DOHH2 (cell line): ENCODE data around the gene SNX1.

Experiments used
- EZH2phosphoT487 ChIP-seq: fragments of 200-600 bp; sonication (generic); IDR thresholded peaks from 2 replicates; pipeline ENCODE4 v1.6.1; 2017; ENCODE audit warnings: borderline replicate concordance, mild to moderate bottlenecking, antibody characterized with exemption, low read length, moderate library complexity, mixed read lengths
- TF ChIP-seq, protein P1 (sequence below): fragments of 200-600 bp; sonication (generic); IDR thresholded peaks from one replicate; pipeline ENCODE4 v1.5.1; 2014; ENCODE audit warnings: antibody characterized with exemption, mild to moderate bottlenecking, low read depth, low read length; ENCODE audit not compliant: poor library complexity, severe bottlenecking

GRCh38 chr15:64132217-64132616, 36.4 kb downstream of the SNX1 start:
- TF ChIP-seq, protein P1, sequence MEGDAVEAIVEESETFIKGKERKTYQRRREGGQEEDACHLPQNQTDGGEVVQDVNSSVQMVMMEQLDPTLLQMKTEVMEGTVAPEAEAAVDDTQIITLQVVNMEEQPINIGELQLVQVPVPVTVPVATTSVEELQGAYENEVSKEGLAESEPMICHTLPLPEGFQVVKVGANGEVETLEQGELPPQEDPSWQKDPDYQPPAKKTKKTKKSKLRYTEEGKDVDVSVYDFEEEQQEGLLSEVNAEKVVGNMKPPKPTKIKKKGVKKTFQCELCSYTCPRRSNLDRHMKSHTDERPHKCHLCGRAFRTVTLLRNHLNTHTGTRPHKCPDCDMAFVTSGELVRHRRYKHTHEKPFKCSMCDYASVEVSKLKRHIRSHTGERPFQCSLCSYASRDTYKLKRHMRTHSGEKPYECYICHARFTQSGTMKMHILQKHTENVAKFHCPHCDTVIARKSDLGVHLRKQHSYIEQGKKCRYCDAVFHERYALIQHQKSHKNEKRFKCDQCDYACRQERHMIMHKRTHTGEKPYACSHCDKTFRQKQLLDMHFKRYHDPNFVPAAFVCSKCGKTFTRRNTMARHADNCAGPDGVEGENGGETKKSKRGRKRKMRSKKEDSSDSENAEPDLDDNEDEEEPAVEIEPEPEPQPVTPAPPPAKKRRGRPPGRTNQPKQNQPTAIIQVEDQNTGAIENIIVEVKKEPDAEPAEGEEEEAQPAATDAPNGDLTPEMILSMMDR, result no peak
- no peak for TF ChIP-seq EZH2phosphoT487
